KMS-11 (cell line): ENCODE results near the gene CCDC69.

Source experiments
- H2AFZ ChIP-seq: fragments of 200-600 bp; sonication (generic); 2 replicates; pipeline ENCODE4 v1.6.1; 2016; ENCODE audit warnings: antibody characterized with exemption, mixed run types, low read depth
- H3K27ac ChIP-seq: fragments of 200-600 bp; sonication (generic); 2 replicates; pipeline ENCODE4 v1.6.1; 2016; ENCODE audit warnings: mild to moderate bottlenecking, mixed run types
- H3K27me3 ChIP-seq: fragments of 200-600 bp; sonication (generic); 2 replicates; pipeline ENCODE4 v1.6.1; 2017; ENCODE audit warnings: mild to moderate bottlenecking, low read depth, mixed run types, moderate library complexity; ENCODE audit not compliant: insufficient read depth
- H3K36me3 ChIP-seq: fragments of 200-600 bp; sonication (generic); 2 replicates; pipeline ENCODE4 v1.6.1; 2017; ENCODE audit warnings: mild to moderate bottlenecking, mixed run types; ENCODE audit not compliant: insufficient read depth
- H3K4me1 ChIP-seq: fragments of 200-600 bp; sonication (generic); 2 replicates; pipeline ENCODE4 v1.6.1; 2016; ENCODE audit warnings: mild to moderate bottlenecking, low read depth, mixed run types; ENCODE audit not compliant: poor library complexity, severe bottlenecking
- H3K4me2 ChIP-seq: fragments of 200-600 bp; sonication (generic); 2 replicates; pipeline ENCODE4 v1.7.0; 2016; ENCODE audit warnings: mild to moderate bottlenecking, mixed run types
- H3K4me3 ChIP-seq: fragments of 200-600 bp; sonication (generic); IDR thresholded peaks from 2 replicates; pipeline ENCODE4 v1.6.1; 2017; ENCODE audit warnings: low read depth, low read length, mixed read lengths; ENCODE audit not compliant: insufficient read depth
- H3K79me2 ChIP-seq: fragments of 200-600 bp; sonication (generic); 2 replicates; pipeline ENCODE4 v1.6.1; 2016; ENCODE audit warnings: low read depth, mixed run types; ENCODE audit not compliant: insufficient read depth
- H3K9ac ChIP-seq: fragments of 200-600 bp; sonication (generic); 2 replicates; pipeline ENCODE4 v1.6.1; 2016; ENCODE audit warnings: mild to moderate bottlenecking, mixed run types
- H4K20me1 ChIP-seq: fragments of 200-600 bp; sonication (generic); 2 replicates; pipeline ENCODE4 v1.6.1; 2016; ENCODE audit warnings: mild to moderate bottlenecking, mixed run types; ENCODE audit not compliant: insufficient read depth
- TF ChIP-seq, protein P1 (sequence below): fragments of 200-600 bp; sonication (generic); conservative IDR thresholded peaks from 2 replicates; pipeline ENCODE4 v1.6.1; 2017; ENCODE audit warnings: low read depth, mild to moderate bottlenecking, antibody characterized with exemption, low read length, moderate library complexity, mixed read lengths

Gene CCDC69

DNA sequence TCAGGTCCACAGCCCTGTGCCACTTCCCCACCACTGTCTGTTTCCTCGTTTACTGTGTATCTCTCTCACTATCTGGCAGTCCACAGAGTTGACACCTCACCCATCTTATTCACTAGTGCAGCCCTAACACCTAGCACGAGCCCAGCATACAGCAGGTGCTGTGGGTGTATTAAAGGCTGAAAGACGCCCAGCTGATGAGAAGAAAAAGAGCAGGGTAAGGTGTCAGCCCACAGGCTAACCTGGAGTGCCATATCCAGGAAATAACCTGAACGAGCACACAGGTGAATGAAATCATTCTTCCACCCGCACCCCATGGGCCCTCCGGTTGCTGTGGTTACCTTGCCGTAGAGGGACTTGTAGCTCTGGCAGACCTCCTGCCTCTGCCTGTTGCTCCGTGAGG lies 84.9 kb downstream of the CCDC69 start:
- no peak overlapping the region for H3K4me3 ChIP-seq
- H2AFZ ChIP-seq = no peak overlapping the region
- peaks cover 58% of the 10 kb centered on the region for H3K4me1 ChIP-seq
- H3K9ac ChIP-seq = no peak overlapping the region
- TF ChIP-seq, protein P1, sequence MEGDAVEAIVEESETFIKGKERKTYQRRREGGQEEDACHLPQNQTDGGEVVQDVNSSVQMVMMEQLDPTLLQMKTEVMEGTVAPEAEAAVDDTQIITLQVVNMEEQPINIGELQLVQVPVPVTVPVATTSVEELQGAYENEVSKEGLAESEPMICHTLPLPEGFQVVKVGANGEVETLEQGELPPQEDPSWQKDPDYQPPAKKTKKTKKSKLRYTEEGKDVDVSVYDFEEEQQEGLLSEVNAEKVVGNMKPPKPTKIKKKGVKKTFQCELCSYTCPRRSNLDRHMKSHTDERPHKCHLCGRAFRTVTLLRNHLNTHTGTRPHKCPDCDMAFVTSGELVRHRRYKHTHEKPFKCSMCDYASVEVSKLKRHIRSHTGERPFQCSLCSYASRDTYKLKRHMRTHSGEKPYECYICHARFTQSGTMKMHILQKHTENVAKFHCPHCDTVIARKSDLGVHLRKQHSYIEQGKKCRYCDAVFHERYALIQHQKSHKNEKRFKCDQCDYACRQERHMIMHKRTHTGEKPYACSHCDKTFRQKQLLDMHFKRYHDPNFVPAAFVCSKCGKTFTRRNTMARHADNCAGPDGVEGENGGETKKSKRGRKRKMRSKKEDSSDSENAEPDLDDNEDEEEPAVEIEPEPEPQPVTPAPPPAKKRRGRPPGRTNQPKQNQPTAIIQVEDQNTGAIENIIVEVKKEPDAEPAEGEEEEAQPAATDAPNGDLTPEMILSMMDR = no peak
- H3K27me3 ChIP-seq = no peaks in the 10 kb centered on the region
- H3K36me3 ChIP-seq = no peaks in the 10 kb centered on the region
- no peak overlapping the region for H3K4me2 ChIP-seq
- H3K27ac ChIP-seq = no peak overlapping the region
- no peaks in the 10 kb centered on the region for H4K20me1 ChIP-seq
- H3K79me2 ChIP-seq = peaks cover 26% of the 10 kb centered on the region

DNA sequence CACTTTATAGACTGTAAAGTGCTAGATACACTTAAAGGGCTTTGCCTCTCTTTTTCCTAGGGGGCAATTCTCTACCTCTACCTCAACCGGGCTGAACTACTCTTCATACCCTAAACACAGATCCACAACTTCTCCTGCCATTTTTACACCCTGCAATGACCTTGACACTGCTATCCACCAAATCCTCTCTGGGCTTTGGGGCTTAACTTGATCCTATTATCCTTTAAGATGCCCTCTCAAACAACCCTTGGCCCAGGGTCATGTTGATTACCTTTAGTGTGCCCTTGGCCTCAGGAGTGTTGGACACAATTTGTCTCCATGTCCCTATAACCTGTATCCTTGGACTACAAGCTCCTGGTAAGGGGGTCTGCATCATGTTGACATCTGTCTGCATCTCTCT lies 85.8 kb downstream of the CCDC69 start:
- Histone ChIP-seq H3K36me3 (no peaks in the 10 kb centered on the region), H3K4me1 (peaks cover 51% of the 10 kb centered on the region), H2AFZ (no peak overlapping the region), H3K27me3 (no peaks in the 10 kb centered on the region), H3K4me3 (no peak overlapping the region), H3K4me2 (no peak overlapping the region), H3K9ac (no peak overlapping the region), H3K79me2 (peaks cover 26% of the 10 kb centered on the region), H3K27ac (no peak overlapping the region), H4K20me1 (no peaks in the 10 kb centered on the region)
- TF ChIP-seq, protein P1 = no peak

DNA sequence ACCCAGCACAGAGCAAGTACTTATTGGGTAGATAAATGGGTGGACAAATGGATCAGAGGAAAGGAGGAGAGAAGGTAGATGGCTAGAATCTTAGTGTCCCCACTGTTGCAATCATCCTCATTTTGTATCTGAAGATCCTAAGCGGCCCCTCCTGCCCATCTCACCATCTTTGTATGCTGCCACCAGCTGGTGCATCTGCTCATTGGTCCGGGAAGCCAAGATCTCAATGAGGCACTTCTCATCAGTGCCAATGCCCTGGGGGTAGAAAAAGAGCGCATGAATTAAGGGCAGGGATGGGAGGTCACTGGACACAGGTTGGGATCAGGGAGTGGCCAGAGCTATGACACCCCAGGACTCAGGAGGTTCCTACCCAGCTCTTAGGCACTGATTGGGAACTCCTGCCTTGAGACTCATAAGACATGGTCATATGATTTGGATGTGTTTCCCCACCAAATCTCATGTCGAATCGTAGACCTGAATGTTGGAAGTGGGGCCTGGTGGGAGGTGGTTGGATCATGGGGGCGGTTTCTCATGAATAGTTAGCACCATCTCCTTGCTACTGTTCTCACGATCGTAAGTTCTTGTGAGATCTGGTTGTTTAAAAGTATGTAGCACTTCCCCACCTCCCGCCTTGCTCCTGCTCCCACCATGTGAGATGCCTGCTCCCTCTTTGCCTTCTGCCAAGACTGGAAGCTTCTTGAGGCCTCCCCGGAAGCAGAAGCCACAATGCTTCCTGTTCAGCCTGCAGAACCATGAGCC lies 86.6 kb downstream of the CCDC69 start:
- Histone ChIP-seq H4K20me1 (no peaks in the 10 kb centered on the region), H3K79me2 (peaks cover 26% of the 10 kb centered on the region), H2AFZ (no peak overlapping the region), H3K27me3 (no peaks in the 10 kb centered on the region), H3K27ac (no peak overlapping the region), H3K4me2 (no peak overlapping the region), H3K36me3 (no peaks in the 10 kb centered on the region), H3K9ac (no peak overlapping the region), H3K4me1 (peaks cover 43% of the 10 kb centered on the region), H3K4me3 (no peak overlapping the region)
- TF ChIP-seq, protein P1 = no peak

DNA sequence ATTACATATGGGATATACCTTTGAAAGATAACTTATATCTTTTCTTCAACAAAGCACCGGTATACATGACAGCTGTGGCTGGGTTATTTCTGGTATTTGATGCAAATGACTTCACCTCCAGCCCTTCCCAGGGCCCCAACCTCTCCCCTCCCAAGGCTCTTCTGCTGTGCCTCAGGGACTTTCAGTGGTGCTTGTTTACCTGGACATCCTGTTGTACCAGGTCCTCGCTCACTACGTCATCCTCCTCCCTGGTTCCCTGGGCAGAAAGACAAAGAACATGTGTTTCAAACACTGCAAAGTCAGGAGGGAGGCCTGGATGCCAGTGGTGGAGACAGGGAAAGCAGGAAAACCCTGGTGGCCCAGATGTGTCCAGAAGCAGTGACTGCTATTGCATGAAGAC lies 89.7 kb downstream of the CCDC69 start:
- no peak overlapping the region for H3K9ac ChIP-seq
- TF ChIP-seq, protein P1 = no peak
- no peak overlapping the region for H2AFZ ChIP-seq

More for the DNA sequence above, 89.7 kb downstream of the CCDC69 start:
- 0 out of 2 replicates have a peak, but pooled peaks cover 3% of the 10 kb centered on the region for H3K79me2 ChIP-seq
- no peak overlapping the region; the same call in 1 of the 2 replicates for H3K27ac ChIP-seq
- no peaks in the 10 kb centered on the region for H3K27me3 ChIP-seq
- peaks cover 22% of the 10 kb centered on the region for H3K4me1 ChIP-seq
- H3K36me3 ChIP-seq = no peaks in the 10 kb centered on the region
- H3K4me3 ChIP-seq = no peak overlapping the region
- H4K20me1 ChIP-seq = no peaks in the 10 kb centered on the region
- H3K4me2 ChIP-seq = no peak overlapping the region
